ENCODE measurements around the gene FER1L5. TPM values are rescaled to one million over a fixed set of nuclear protein-coding genes. Genes with fewer than 3 reads are reported as not detected.

The FER1L5 gene
- total and polyA plus RNA-seq, 2 donors (not counting 1 experiment from before 2014, with no cell fraction given), result not detected

- Mint-ChIP-seq H3K4me3 (peak within 1 kb of the TSS; percentile 97), H3K27me3 (no peaks in the 10 kb centered on the region), H3K27ac (peak within 1 kb of the TSS; percentile 97), H3K9me3 (ENCODE audit: insufficient read depth) (no peaks in the 10 kb centered on the region), H3K4me1 (peaks cover 29% of the 10 kb centered on the region)
- no peak for TF ChIP-seq EZH2 (IDR thresholded peaks at IDR 0.05; ENCODE audit: borderline replicate concordance, insufficient read depth, low read depth, low read length, poor library complexity, severe bottlenecking)
- TF ChIP-seq CTCF (IDR thresholded peaks at IDR 0.05), result no peak
- DNase-seq (peak; percentile 97), ATAC-seq (ENCODE audit: low read depth) (peak; percentile 98)
- under 1% methylated on average over 36 of the region's 43 CpGs for WGBS (ENCODE audit: insufficient coverage)
- peaks cover 14 to 25% of the 10 kb centered on the region in 2 donors for H3K4me1 ChIP-seq (ENCODE audit: control insufficient read depth in 2 of 2, insufficient read depth in 2 of 2, low read length in 2 of 2)
- H3K27me3 ChIP-seq (replicated peaks in 1 of 4; ENCODE audit: control extremely low read depth in 1 of 4, control insufficient read depth in 3 of 4, insufficient read depth in 4 of 4, low read length in 3 of 4), result no peaks in the 10 kb centered on the region
- H3K9ac ChIP-seq (ENCODE audit: low read length), result peak within 1 kb of the TSS; percentile 83
- peaks cover 27% of the 10 kb centered on the region for H3K79me2 ChIP-seq (ENCODE audit: control insufficient read depth, insufficient read depth, low read length)
- peak within 1 kb of the TSS; percentile 97 for H2AFZ ChIP-seq (ENCODE audit: insufficient read depth, low read depth, low read length, poor library complexity, severe bottlenecking)
- no peaks in the 10 kb centered on the region for H3K9me3 ChIP-seq (ENCODE audit: control extremely low read depth in 1 of 3, control insufficient read depth in 2 of 3, insufficient read depth in 1 of 3, low read length in 2 of 3)
- CTCF ChIA-PET, result interaction anchor here (0.8 to 3.1 kb wide), 3 partner anchors 19 to 118 kb away, joined by 4 to 13 read pairs (median 6); partner anchors contain the start of gene ANKRD39
- H3K36me3 ChIP-seq (replicated peaks in 1 of 2; ENCODE audit: control extremely low read depth in 1 of 2, control insufficient read depth in 1 of 2, extremely low read depth in 1 of 2, insufficient read depth in 2 of 2, low read length in 1 of 2), result peaks cover 0 to 9% of the 10 kb centered on the region in 2 experiments
- peak within 1 kb of the TSS; percentile 80 to 85 for H3K27ac ChIP-seq (ENCODE audit: low read length in 2 of 2)
- intact Hi-C loops (cut with micrococcal nuclease), result loop anchor here (1.0 to 2.0 kb wide), 6 partner anchors 20 to 201 kb away; partner anchors contain the start of genes ANKRD39, CNNM3, CNNM4 and KANSL3
- H3K4me2 ChIP-seq (replicated peaks; ENCODE audit: low read depth, low read length, poor library complexity, severe bottlenecking), result peak within 1 kb of the TSS; percentile 89
- POLR2A ChIA-PET, result interaction anchor here (0.5 to 1.9 kb wide), 5 partner anchors 8 to 102 kb away, joined by 3 to 8 read pairs (median 5); partner anchors contain the start of genes CNNM4 and KANSL3
- H3K4me3 ChIP-seq (ENCODE audit: control extremely low read depth in 1 of 5, extremely low read depth in 1 of 5, insufficient read depth in 1 of 5, low read depth in 2 of 5, low read length in 4 of 5), result peak within 1 kb of the TSS; percentile 67 to 93 (median 88)
- no peaks in the 10 kb centered on the region for H4K20me1 ChIP-seq (ENCODE audit: control insufficient read depth, insufficient read depth, low read length, poor library complexity, severe bottlenecking)
Measured at GRCh38 chr2:96739633-96740428, 97.3 kb downstream of the FER1L5 start, which contains the start of gene LMAN2L. Gene LMAN2L (minus strand): TSS chr2:96740064. CDS start chr2:96740040, 24 bp downstream.
